HG03039 (cell line): Measurements from ENCODE around the gene PPARGC1A.

Experiments used
- ATAC-seq: cut with Tn5 transposase; IDR thresholded peaks from one replicate; pipeline ENCODE4 v1.9.1; 2021; ENCODE audit warnings: mild to moderate bottlenecking, moderate library complexity; ENCODE audit not compliant: unreplicated experiment

The PPARGC1A gene

DNA sequence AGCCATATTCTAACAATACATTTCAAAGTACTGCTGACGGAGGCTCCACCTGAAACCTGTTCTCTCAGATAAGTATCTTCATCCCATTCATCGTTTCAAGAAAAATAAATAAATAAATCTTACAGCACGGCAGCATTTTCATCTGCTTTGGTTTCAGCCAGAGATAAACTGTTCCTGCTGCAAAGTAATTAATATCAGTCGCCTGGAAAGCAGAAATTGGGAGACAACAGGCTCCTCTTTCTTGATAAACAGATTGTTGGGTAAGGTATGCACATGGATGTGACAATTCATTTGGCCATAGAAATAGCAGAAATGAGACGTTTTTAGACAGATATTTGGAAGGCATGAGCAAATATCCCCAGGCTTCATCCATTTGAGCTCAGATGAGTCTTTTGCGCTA is 110.4 kb downstream of the PPARGC1A start:
- ATAC-seq: no peak

DNA sequence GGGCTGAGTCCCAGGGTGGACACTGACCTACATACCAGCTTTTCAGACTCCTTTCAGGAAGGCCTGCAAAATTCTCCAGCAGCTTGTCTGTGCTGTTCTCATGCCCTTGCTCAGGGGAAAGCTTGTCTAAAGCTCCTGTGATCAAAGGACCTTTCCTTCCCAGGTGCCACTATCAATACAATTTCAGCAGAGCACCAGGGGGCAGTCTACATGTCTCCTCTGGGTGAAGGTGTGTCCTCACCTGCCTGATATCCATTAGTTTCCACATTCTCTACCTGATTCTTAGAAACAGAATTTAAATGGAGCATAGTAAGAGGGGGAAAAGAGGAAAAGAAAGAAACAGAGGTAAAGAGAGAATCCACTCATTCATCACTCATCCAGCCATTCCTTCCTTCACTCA is 114.2 kb downstream of the PPARGC1A start:
- no peak for ATAC-seq

DNA sequence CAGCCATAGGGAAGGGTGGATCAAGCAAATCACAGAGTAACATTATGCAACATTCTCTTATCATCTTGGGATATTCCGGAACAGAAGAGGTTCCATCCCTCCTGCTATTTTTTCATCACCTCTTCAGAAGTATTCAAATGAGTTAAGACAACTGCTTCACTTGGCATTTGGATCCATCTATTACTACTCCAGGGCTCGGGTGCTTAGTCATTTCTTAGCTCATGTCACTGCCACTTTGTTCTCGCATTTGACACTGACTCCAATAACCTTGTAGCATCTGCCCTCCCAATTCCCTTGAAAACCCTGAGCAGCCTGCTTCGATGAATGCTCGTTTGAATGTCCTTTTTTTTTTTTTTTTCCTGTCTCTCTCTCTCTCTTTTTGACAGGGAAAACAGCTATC is 114.9 kb downstream of the PPARGC1A start:
- ATAC-seq: no peak

DNA sequence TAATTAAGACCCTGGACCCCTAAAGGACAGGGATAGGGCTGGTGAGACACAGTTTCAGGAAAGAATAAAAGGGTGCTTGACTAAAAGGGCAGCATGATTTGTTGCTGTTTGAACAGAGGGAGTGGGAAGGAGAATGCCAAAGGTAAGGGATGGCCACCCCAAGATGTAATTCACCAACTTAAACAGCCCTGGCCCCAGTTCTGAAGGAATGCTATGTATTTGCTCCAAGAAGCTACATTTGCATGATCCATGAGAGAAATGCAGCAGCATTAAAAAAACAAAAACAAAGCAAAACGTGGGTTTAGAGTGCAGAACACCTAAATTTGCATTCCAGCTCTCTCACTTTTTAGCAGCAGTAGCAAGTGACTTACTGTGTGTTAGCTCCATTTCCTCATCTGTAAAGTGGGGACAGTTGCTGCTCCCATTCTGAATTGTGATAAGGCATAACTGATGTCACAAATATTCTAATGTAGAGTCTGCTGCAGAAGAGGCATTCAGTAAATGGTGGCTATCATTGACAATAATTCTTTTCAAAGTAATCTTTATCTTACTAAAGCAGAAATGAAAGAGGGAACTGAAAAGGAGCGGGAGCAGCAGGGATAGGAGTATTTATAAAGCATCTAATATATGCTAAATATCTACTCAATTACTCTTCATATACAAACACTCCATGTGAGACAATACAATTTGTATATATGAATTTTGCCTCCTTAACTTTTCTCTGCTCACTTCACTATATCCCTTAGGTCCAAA is 115.8 kb downstream of the PPARGC1A start:
- ATAC-seq: no peak

DNA sequence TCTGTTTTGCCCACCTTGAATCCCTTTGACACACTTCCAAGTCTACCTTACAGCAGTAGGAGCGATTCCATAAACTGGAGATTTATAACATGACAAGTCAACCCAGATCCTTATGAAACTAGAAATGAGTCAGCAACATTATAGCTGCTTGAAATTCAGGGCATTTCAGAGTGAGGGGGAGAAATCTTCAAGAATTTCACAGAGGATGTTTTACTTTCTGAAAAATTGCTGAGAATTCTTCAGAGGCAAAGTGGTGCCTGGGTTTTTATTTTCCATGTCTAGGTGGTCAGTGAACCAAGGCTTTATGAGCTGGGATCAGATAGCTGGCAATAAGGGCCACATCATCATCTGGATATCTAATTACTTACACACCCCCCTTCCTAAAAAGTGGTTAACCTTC is 119.8 kb downstream of the PPARGC1A start:
- no peak for ATAC-seq

DNA sequence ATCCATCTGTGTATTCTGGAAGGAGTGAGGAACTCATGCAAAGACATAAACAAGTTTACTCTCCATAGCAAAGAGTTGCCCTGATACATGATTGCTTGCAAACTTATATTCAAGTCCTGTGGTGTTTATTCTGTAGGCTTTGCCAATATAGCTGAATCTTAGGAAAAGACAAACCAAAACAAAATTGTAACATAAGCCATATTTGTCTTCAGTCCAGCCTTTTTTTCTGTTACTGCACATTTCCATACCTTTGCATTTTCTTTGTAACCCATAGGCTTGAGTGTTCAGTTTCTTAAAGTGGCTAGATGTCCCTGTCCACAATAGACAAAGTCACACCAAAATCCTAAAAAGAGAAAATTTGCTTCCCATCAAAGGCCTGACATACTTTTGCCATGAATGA is 120.4 kb downstream of the PPARGC1A start:
- no peak for ATAC-seq

DNA sequence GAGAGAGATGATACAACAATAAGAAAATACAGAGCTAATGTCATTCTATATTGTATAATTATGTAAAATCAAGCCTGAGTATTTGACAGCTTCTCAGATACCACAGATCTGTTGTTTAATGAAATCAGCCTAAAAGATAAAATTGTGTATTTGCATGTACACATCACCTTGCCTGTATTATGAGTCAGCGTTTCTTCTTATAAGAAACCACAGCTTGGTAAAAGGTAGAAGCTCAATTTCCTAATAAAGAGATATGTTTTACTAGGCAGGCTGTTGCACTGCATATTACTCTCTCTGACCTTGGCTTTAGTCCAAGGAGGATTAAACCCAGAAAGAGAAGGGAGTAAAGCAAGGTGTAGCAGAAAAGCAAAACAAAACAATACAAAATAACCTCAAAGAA is 121.3 kb downstream of the PPARGC1A start:
- no peak for ATAC-seq

DNA sequence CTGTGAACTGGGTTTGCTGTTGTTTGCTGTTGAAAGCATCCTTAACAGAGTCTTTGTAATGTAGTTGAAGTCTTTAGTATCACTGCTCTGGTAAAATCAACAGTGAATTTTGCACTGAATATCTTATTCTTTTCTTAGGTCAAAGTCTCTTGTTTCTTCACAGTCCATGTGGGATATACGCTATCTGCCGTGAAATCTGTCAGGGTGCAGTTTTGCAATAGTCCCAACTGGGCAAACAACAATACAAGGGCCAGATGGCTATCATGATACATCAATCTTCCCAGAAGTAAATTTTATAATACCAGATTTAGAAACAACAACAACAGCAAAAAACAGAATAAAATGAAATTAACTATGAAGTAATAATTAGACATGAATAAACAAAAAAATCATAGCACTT is 123.5 kb downstream of the PPARGC1A start:
- ATAC-seq: no peak

DNA sequence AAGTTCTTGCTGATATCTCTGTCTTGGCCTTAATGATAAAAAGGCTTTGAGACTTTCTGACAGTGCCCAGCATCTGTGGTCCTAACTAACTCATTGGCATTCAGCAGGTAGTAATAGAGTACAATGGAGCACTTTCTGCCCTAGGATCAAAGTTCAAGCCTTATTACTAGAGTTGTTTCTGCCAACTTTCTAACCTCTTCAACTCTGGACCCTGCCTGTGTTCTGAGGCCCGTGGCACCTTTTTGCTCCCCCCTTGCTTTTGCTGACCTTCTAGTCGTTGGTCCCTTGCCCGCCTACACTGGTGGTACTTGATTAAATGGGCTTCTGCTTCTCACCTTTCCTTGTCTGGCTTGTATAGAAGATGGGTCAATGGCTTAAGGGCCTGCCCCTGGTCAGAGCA is 126.3 kb downstream of the PPARGC1A start:
- ATAC-seq: no peak

DNA sequence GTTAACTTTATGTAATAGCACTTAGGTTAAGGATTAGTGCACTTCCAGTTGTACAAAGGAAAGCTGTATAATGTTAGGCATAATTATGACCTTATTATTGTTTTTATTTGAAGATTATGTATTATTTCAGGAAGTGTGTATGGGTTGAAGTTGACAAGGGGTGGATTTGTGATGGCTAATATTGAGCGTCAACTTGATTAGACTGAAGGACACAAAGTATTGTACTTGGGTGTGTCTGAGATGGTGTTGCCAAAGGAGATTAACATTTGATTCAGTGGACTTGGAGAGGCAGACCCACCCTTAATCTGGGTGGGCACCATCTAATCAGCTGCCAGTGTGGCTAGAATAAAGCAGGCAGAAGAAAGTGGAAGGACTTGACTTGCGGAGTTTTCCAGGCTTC is 127.3 kb downstream of the PPARGC1A start:
- ATAC-seq: no peak

DNA sequence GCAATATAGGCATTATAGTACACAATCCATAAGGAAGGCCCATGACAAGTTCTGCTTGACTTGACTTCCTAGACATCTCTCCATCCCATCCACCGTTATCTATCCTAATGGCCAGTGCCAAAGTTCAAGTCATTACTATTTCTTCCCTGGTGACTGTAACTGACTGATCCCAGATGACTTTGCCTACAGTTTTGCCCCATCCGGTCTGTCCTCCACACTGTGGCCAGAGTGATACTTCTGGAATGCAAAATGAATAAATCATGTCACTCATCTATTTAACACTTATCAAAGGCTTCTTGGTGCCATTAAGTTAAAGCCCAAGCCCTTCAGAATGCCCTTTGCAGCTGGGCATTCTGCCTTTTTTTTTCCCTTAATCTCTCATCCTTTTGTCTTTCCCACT is 130.8 kb downstream of the PPARGC1A start:
- no peak for ATAC-seq

DNA sequence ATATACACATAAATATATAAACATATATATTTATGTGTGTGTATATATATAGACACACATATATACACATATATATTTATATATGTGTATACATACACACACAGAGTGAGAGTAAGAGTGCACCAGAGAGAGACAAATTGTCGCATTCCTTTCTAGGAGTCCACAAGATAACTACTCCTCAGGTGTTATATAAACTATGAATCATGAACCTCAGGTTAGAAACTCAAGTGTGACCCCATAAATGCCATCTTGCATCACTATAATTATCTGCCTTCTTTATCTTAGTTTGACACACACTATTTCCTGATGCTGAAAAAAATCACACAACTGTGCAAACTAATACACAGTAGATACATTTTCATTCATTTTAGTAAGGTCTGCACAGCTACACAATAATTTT is 135.2 kb downstream of the PPARGC1A start:
- no peak for ATAC-seq

DNA sequence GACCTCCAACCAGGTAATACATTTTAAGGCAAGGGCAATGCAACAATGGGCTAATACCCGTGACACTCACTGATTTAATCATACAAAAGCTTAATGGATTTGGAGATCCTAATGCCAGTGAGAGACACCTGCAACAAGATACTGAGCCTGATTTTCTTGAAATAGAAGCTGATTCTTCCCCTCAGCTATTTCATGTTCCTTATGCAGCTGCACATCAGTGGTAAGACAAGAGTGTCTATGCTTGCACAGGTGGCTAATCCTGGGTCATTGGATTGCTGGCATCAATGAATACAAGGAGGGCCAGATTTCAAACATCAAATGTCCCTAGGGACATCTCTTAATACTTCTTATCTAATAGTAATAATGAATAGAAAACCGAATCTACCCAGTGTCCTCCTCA is 139.7 kb downstream of the PPARGC1A start:
- no peak for ATAC-seq

DNA sequence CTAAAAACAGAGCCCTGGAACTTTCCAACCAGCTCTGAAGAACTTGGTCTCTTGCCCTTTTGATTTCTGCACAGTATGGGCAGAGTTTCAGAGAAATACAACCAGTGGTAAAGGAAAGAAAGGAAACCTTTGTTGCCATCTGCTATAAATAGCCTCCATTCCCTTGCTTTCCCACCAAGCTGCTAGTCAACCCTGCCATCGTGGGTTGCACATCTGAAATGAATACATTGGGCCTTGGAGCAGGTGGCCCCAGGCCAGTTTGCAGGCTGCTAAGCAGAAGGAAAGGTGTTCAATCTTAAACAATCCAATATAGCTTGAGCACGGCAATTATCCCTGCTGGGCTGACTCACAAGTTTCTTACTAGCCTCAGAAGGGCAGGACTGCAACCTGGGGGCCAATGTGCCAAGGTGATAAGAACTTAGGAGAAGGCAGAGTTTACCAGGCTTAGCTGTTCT is 142.5 kb downstream of the PPARGC1A start:
- ATAC-seq: no peak

DNA sequence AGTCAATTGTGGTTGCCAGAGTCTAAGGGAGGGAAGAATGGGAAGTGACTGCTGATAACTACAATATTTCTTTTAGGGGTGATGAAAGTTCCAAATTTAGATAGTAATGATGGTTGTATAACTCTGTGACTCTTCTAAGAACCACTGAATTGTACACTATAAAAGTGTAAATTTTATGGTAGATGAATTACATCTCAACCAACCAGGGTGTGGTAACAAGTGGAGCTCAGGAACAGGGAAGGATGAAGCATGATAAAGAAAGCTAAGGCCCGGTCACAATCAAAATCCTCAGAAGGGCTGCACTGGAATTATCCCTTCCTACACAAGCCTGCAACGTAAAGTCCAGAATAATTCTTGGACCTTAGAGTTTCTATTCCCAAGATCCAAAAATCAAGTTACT is 143.2 kb downstream of the PPARGC1A start:
- no peak for ATAC-seq

DNA sequence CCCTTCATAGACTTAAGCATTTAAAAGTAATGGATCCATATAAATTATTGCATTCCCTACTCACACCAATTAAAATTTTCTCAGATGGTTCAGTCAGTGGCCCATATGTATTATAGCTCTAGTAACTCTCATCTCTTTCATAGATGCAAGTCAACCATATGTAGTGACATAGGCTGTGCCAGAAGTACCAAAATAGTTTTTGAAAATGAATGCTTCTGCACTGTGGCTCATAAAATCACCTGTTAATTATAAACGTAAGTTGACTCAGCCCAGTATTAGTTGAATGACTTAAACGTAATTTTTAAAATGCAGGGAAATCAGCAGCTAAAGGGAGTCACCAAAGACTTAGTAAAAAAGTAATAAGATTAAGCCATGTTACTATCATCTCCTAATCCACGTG is 143.8 kb downstream of the PPARGC1A start:
- no peak for ATAC-seq

DNA sequence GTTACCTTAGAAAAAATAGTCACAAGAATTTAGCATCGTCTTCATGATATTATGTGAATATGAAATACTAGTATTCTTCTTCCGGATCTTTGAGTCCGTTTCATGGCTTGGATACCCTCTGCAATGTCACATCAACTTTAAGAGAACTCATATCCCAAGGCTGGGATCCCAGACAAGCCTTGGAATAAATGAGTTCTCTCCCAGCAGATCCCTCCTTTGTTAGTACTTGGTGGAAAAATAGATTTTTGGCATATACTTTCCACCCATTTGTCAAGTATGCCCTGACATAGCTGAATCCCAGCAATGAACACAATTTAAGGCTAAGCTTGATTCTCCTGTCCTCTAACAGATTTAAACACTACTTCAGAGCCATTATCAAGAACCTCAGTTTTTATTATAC is 144.5 kb downstream of the PPARGC1A start:
- ATAC-seq: no peak
